Osteoblast (primary cell): Measurements from ENCODE around the gene GABRR3. TPM values are rescaled to one million over a fixed set of nuclear protein-coding genes. Genes with fewer than 3 reads are reported as not detected.

ENCODE experiments used
- DNase-seq: peaks from one replicate; pipeline ENCODE4 v3.0.0; 2011; ENCODE audit warnings: low spot score, mixed read lengths; ENCODE audit not compliant: insufficient read length; ENCODE audit errors: missing footprints
- H2AFZ ChIP-seq: 2 replicates; pipeline ENCODE4 v1.6.0; 2011; ENCODE audit warnings: mild to moderate bottlenecking, low read length
- H3K27ac ChIP-seq: 2 replicates; pipeline ENCODE4 v1.5.1; 2011; ENCODE audit warnings: mild to moderate bottlenecking, low read depth, low read length, moderate library complexity
- H3K27me3 ChIP-seq: 2 replicates; pipeline ENCODE4 v1.6.0; 2012; ENCODE audit warnings: mild to moderate bottlenecking, control low read depth, inconsistent platforms, low read length, moderate library complexity; ENCODE audit not compliant: insufficient read depth
- H3K36me3 ChIP-seq: 2 replicates; pipeline ENCODE4 v1.5.1; 2011; ENCODE audit warnings: mild to moderate bottlenecking, low read length, control low read depth, moderate library complexity; ENCODE audit not compliant: insufficient read depth
- H3K4me1 ChIP-seq: 2 replicates; pipeline ENCODE4 v1.5.1; 2011; ENCODE audit warnings: mild to moderate bottlenecking, low read length, control low read depth, moderate library complexity; ENCODE audit not compliant: insufficient read depth
- H3K4me2 ChIP-seq: 2 replicates; pipeline ENCODE4 v1.6.0; 2011; ENCODE audit warnings: mild to moderate bottlenecking, low read length; ENCODE audit not compliant: insufficient read depth
- H3K4me3 ChIP-seq: fragments of 200-600 bp; sonication (generic); 3 replicates; pipeline ENCODE4 v1.5.1; 2012; ENCODE audit warnings: mild to moderate bottlenecking, low read length, inconsistent platforms; ENCODE audit not compliant: insufficient read depth
- H3K79me2 ChIP-seq: 2 replicates; pipeline ENCODE4 v1.6.0; 2012; ENCODE audit warnings: mild to moderate bottlenecking, low read length, control low read depth, inconsistent platforms; ENCODE audit not compliant: insufficient read depth
- H3K9me3 ChIP-seq: 2 replicates; pipeline ENCODE4 v1.5.1; 2011; ENCODE audit warnings: low read depth, low read length, control low read depth
- H4K20me1 ChIP-seq: 2 replicates; pipeline ENCODE4 v1.6.0; 2012; ENCODE audit warnings: mild to moderate bottlenecking, low read length, control low read depth; ENCODE audit not compliant: insufficient read depth
- total RNA-seq: library from RNA; depleted of rRNA; stranded (reverse); fragments of >200 nt; gene quantifications from 2 replicates; pipeline ENCODE4 v1.2.3, GENCODE V29; 2012
- TF ChIP-seq, protein P1 (sequence below): IDR thresholded peaks from 2 replicates; pipeline ENCODE4 v1.5.1; 2011; ENCODE audit warnings: mild to moderate bottlenecking, low read depth, low read length, moderate library complexity; ENCODE audit errors: extremely low read depth

Gene GABRR3
- total RNA-seq, 1 donor = not detected

DNA sequence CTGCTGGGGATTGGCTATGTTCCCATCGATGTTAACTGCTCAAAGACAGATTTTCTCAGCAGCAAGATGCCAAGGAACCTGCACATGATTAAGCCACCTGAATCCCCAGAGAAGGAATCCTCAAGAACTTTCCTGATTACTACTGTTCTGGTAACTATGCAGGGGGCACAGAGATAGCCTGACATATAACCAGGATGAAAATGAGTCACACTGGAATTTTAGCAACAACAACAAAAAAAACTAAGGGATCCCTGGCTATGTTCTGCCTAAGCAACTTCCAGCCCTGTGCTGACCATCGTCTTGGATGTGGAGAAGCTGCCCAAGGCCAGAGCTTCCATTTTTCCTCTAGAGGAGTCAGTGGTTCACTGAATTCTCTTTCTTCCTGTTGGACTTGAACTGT, 76.7 kb downstream of the GABRR3 start:
- Histone ChIP-seq H3K36me3 (peaks cover 29% of the 10 kb centered on the region), H3K27me3 (no peaks in the 10 kb centered on the region), H4K20me1 (peaks cover 5% of the 10 kb centered on the region), H3K27ac (peak overlapping the region; percentile 79), H3K9me3 (no peaks in the 10 kb centered on the region), H3K4me1 (peaks cover 21% of the 10 kb centered on the region), H3K4me3 (peak overlapping the region; percentile 6), H3K4me2 (peak overlapping the region; percentile 34), H2AFZ (no peak overlapping the region), H3K79me2 (peaks cover 26% of the 10 kb centered on the region)
- TF ChIP-seq, protein P1, sequence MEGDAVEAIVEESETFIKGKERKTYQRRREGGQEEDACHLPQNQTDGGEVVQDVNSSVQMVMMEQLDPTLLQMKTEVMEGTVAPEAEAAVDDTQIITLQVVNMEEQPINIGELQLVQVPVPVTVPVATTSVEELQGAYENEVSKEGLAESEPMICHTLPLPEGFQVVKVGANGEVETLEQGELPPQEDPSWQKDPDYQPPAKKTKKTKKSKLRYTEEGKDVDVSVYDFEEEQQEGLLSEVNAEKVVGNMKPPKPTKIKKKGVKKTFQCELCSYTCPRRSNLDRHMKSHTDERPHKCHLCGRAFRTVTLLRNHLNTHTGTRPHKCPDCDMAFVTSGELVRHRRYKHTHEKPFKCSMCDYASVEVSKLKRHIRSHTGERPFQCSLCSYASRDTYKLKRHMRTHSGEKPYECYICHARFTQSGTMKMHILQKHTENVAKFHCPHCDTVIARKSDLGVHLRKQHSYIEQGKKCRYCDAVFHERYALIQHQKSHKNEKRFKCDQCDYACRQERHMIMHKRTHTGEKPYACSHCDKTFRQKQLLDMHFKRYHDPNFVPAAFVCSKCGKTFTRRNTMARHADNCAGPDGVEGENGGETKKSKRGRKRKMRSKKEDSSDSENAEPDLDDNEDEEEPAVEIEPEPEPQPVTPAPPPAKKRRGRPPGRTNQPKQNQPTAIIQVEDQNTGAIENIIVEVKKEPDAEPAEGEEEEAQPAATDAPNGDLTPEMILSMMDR = no peak
- peak; percentile 48 for DNase-seq

DNA sequence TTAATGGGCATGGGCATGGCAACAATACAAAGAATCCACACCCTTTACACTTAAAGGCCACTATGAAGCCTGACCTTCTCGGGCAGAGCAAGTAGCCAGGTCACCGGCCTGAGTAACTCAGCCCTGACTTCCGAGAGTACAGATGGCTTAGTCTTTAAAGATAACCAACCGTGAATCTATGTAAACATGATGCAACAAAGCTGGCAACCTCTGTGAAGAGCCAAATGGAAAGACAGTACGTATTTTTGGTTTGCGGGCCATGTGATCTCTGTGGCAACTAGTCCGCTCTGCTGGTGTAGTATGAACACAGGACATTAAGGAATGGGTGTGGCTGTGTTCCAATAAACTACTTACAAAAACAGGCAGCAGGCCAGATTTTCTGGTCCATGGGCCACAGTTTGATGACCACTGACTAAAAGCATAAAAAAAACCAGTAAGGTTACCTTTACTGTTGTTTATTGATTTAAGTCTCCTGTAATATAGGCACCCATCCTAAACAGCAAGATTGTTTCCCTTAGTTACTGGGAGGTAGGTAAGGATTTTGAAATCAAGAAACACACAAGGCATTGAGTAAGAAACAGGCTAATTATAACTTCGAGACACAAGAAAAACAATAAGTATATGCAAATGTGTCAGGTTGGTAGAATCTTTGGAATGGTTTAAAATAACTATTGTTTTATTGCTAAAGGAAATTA, 77.4 kb downstream of the GABRR3 start:
- Histone ChIP-seq H3K27ac (peak overlapping the region; percentile 79), H3K4me1 (peaks cover 22% of the 10 kb centered on the region), H3K9me3 (no peaks in the 10 kb centered on the region), H3K27me3 (no peaks in the 10 kb centered on the region), H3K36me3 (peaks cover 32% of the 10 kb centered on the region), H3K79me2 (peaks cover 20% of the 10 kb centered on the region), H3K4me2 (peak overlapping the region; percentile 34), H4K20me1 (peaks cover 5% of the 10 kb centered on the region), H3K4me3 (no peak overlapping the region), H2AFZ (no peak overlapping the region)
- TF ChIP-seq, protein P1 = no peak
- DNase-seq = peak; percentile 63

DNA sequence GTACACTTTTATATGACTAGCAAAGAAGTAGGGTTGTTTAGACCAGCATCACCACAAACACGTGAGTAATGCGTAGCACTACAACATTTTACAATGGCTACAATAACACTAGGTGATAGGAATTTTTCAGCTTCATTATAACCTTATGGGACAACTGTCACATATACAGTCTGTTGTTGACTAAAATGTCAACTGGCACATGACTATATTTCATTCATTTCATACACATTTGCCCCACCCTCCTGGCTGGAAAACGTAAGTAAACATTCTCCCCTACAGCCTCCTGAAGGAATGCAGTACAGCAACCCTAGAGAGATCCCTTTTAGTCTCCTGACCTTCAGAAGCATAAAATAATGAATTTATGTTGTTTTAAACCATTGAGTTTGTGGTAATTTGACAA, 79.1 kb downstream of the GABRR3 start:
- H2AFZ ChIP-seq = no peak overlapping the region
- H3K4me3 ChIP-seq = no peak overlapping the region
- peaks cover 6% of the 10 kb centered on the region for H3K79me2 ChIP-seq
- no peaks in the 10 kb centered on the region for H3K27me3 ChIP-seq
- peaks cover 39% of the 10 kb centered on the region for H3K36me3 ChIP-seq
- H3K9me3 ChIP-seq = no peaks in the 10 kb centered on the region
- H3K4me2 ChIP-seq = no peak overlapping the region
- H3K27ac ChIP-seq = no peak overlapping the region
- peaks cover 11% of the 10 kb centered on the region for H4K20me1 ChIP-seq
- peaks cover 31% of the 10 kb centered on the region for H3K4me1 ChIP-seq
- TF ChIP-seq, protein P1 = no peak
- DNase-seq = no peak

DNA sequence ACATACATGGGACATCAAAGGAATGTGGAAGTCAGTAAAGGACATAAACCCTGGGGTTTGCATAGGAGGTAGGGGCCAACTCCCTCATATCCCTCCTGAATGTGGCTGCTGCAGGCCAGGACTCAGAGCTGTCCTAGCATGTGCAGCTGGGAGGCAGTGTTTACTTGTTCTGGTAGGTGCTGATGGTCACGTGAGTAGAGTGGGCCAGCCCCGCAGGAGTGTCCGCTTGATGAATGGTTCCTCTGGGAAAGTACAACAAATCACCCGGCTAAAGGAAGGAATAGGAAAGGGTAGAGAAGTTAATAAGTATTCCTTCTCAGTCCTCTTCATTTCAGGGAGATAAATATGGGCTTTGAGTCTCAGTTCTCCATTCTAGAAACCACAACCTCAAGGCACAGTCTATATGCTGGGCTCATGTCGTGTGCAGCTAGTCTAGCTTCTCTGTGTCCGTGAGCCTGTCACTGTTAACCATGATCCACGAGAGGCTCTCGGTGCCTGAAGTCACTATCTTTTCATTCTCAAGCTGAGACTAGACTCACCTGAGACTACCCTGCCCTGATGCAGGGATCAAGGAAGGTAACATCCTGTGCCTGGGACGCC, 80.8 kb downstream of the GABRR3 start:
- Histone ChIP-seq H3K79me2 (peaks cover 3% of the 10 kb centered on the region), H3K27ac (no peak overlapping the region), H3K27me3 (no peaks in the 10 kb centered on the region), H3K4me1 (peaks cover 30% of the 10 kb centered on the region), H2AFZ (no peak overlapping the region), H3K4me3 (no peak overlapping the region), H3K36me3 (peaks cover 48% of the 10 kb centered on the region), H4K20me1 (peaks cover 15% of the 10 kb centered on the region), H3K4me2 (no peak overlapping the region), H3K9me3 (no peaks in the 10 kb centered on the region)
- TF ChIP-seq, protein P1 = no peak
- no peak for DNase-seq
